Measurements from ENCODE around the gene DPM2.

DNA sequence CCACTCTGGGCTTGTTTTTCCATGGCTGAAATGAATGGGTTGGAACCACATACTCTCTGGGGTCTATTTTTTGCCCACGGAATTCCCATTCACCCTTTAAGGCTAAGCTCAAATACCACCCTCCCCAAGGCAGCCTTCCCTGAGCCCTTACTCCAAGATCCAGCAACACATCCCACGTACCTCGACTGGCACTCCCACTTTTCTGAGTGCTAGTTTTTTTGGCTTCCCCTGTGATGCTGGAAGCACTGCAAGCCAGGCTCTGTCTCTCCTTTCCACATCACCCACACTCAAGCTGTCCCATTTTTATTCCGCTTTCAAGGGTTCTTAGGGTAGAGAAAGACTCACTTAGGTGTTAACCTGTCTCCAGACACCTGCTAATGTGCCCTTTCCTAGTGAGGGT is 44.3 kb downstream of the DPM2 start:
- no peak for TF ChIP-seq CTCF (IDR thresholded peaks at IDR 0.05)
- no peak for TF ChIP-seq POLR2A (IDR thresholded peaks at IDR 0.05; ENCODE audit: low read length)
- TF ChIP-seq GATA3 (IDR thresholded peaks at IDR 0.05; ENCODE audit: borderline replicate concordance) = no peak
- TF ChIP-seq, protein P1, sequence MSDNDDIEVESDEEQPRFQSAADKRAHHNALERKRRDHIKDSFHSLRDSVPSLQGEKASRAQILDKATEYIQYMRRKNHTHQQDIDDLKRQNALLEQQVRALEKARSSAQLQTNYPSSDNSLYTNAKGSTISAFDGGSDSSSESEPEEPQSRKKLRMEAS (IDR thresholded peaks at IDR 0.05) = no peak
- TF ChIP-seq, protein P2, sequence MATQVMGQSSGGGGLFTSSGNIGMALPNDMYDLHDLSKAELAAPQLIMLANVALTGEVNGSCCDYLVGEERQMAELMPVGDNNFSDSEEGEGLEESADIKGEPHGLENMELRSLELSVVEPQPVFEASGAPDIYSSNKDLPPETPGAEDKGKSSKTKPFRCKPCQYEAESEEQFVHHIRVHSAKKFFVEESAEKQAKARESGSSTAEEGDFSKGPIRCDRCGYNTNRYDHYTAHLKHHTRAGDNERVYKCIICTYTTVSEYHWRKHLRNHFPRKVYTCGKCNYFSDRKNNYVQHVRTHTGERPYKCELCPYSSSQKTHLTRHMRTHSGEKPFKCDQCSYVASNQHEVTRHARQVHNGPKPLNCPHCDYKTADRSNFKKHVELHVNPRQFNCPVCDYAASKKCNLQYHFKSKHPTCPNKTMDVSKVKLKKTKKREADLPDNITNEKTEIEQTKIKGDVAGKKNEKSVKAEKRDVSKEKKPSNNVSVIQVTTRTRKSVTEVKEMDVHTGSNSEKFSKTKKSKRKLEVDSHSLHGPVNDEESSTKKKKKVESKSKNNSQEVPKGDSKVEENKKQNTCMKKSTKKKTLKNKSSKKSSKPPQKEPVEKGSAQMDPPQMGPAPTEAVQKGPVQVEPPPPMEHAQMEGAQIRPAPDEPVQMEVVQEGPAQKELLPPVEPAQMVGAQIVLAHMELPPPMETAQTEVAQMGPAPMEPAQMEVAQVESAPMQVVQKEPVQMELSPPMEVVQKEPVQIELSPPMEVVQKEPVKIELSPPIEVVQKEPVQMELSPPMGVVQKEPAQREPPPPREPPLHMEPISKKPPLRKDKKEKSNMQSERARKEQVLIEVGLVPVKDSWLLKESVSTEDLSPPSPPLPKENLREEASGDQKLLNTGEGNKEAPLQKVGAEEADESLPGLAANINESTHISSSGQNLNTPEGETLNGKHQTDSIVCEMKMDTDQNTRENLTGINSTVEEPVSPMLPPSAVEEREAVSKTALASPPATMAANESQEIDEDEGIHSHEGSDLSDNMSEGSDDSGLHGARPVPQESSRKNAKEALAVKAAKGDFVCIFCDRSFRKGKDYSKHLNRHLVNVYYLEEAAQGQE (IDR thresholded peaks at IDR 0.05) = no peak
- TF ChIP-seq ZC3H11A (IDR thresholded peaks at IDR 0.05) = no peak

Measured in A549 (cell line).